IPS-15b (cell line): ENCODE data around the gene CELA2B.
"Not testable (repeated sequence)": the region's sequence is repeated elsewhere in the genome, so short reads cannot be mapped to it uniquely, and the experiment has no call there.

Source experiments
- H3K27me3 ChIP-seq: one replicate; pipeline ENCODE4 v1.6.1; 2013; ENCODE audit warnings: low read length; ENCODE audit not compliant: control insufficient read depth, insufficient read depth
- H3K36me3 ChIP-seq: one replicate; pipeline ENCODE4 v1.6.1; 2013; ENCODE audit warnings: low read length; ENCODE audit not compliant: control insufficient read depth, insufficient read depth
- H3K4me1 ChIP-seq: one replicate; pipeline ENCODE4 v1.6.1; 2013; ENCODE audit warnings: mild to moderate bottlenecking, low read length; ENCODE audit not compliant: control insufficient read depth, insufficient read depth
- H3K4me3 ChIP-seq: one replicate; pipeline ENCODE4 v1.5.1; 2013; ENCODE audit warnings: low read depth, low read length
- H3K9ac ChIP-seq: one replicate; pipeline ENCODE4 v1.6.1; 2013; ENCODE audit warnings: low read depth, mild to moderate bottlenecking, low read length
- H3K9me3 ChIP-seq: one replicate; pipeline ENCODE4 v1.6.1; 2013; ENCODE audit warnings: mild to moderate bottlenecking, low read length; ENCODE audit not compliant: control insufficient read depth, insufficient read depth

CELA2B gene

DNA sequence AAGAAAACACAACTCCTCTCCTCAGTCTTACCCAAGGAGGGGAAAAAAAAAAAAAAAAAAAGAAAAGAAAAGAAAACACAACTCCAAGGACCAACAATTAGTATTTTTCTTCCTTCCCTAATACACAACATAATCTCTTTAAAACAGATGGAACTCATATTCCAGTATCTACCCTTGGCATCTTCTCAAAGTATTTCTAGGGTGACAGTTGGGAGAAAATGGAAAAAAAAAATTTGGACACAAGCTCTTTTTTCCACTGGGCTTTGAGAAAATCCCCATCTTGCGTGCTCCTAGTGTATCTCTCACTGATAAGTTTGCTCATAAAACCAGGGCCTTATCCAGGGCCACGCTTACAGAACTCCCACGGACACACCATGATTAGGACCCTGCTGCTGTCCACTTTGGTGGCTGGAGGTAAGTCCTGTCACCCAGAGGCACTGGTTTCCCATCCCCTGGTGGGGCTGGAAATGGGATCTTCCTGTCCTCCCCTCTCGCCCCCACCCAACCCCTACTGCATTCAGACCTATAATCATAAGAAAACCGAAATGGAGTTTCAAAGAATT is at the start of gene CELA2B:
CELA2B (plus strand) TSS at position 353 of the 563 bp plus-strand sequence; CDS start at position 375, 22 bp downstream.
- Histone ChIP-seq H3K9ac (no peak within 1 kb of the TSS), H3K36me3 (no peaks in the 10 kb centered on the region)

DNA sequence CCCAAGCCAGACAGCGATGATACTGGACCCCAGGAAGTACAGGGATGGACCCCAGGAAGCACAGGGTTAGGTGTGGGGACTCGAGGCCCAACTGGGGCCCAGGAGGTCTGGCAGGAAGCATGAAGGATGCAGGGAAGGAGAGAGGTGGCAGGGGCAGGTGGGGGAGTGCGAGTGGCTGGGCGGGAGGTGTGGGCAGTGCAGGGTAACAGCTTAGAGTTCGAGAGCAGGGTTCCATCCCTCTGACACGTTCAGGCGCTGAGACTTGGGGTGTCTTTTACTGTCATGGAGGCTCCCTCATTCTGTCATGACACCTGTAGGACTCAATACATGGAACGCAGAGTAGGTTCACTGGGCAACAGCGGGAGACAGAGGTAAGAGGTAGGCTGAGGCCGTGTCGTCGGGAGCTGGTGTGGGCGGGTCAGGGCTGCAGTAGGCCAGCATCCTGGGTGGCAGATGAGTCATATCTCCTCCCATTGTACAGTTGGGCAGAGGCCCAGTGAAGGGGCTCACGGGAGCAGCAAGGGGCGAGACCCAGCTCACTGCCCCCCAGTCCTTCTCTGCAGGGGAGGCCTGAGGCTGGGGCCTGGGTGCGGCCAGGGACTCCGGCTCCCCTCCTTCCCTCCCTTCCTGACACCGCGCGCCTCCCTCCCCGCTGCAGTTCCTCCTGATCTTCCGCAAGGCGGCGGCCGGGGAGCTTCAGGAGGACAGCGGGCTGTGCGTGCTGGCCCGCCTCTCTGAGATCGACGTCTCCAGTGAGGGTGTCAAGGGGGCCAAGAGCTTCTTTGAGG is 49.2 kb upstream of the CELA2B start:
- Histone ChIP-seq H3K27me3 (no peaks in the 10 kb centered on the region), H3K9ac (no peak overlapping the region), H3K4me1 (no peaks in the 10 kb centered on the region), H3K36me3 (peaks cover 6% of the 10 kb centered on the region), H3K9me3 (no peaks in the 10 kb centered on the region), H3K4me3 (no peak overlapping the region)

More for the DNA sequence above, at the start of gene CELA2B:
- no peaks in the 10 kb centered on the region for H3K4me1 ChIP-seq
- no peak within 1 kb of the TSS for H3K4me3 ChIP-seq
- no peaks in the 10 kb centered on the region for H3K27me3 ChIP-seq
- H3K9me3 ChIP-seq, result no peaks in the 10 kb centered on the region

DNA sequence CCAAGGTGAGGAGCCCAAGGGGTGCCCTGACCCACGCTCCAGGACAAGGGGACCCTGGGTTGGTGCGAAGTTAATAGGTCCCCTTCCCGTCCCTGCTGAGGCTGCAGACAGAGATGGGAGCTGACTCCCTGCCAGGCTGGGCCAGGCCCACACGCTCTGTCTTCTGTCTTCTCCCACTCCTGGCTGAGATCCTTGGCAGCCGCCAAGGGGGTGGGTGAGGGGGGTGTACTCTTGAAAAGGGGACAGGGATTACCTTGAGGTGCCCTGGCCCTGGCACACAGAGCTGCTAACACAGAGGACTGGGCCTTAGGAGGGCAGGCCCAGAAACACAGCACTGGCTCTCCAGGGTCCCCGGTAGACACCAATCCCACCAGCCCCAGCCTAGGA is 48.6 kb upstream of the CELA2B start:
- H3K9me3 ChIP-seq, result no peaks in the 10 kb centered on the region
- H3K4me3 ChIP-seq, result no peak overlapping the region
- peaks cover 6% of the 10 kb centered on the region for H3K36me3 ChIP-seq
- H3K9ac ChIP-seq, result no peak overlapping the region
- H3K4me1 ChIP-seq, result no peaks in the 10 kb centered on the region
- no peaks in the 10 kb centered on the region for H3K27me3 ChIP-seq

DNA sequence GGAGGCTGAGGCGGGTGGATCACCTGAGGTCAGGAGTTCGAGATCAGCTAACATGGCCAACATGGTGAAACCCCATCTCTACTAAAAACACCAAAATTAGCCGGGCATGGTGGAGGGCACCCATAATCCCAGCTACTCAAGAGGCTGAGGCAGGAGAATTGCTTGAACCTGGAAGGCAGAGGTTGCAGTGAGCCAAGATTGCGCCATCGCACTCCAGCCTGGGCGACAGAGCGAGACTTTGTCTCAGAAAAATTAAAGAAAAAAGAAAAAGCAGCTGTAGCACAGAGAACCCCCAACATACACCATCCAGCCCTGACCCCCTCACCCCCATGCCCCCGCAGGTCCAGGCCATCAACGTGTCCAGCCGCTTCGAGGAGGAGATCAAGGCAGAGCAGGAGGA is 47.7 kb upstream of the CELA2B start:
- H3K4me1 ChIP-seq, result not testable (repeated sequence)

DNA sequence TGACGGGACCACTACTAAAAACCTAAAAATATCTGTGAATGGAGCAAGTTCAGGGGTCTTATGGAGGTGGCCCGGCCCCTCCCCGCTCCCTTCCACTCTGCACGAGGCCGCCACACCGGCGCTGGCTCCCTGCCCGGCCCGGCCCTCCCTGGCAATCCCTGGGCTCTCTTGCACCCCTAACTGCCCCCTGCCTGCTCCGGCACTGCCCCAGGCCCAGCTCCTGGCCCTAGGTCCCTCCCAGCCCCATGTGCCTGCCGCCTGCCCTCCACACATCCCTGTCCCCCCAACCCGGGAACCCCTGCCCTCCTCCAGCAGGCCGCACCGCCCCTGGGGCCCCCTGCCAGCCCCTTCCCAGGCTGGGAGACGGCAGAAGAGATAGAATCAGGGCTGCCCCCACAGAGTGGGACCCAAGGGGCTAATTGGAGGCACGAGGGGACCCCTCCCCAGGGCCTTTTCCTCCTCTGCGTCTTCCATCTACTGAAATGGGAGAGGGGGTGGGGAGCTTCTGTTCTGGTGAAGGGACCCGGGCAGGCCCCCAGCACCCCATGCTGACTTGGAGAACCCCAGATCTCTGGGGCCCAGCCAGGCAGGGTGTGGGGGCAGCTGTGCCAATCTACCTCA is 47.0 kb upstream of the CELA2B start:
- Histone ChIP-seq H3K9ac (no peak overlapping the region), H3K36me3 (peaks cover 6% of the 10 kb centered on the region), H3K4me1 (no peaks in the 10 kb centered on the region), H3K9me3 (no peaks in the 10 kb centered on the region), H3K4me3 (no peak overlapping the region), H3K27me3 (no peaks in the 10 kb centered on the region)

More for the DNA sequence above, 47.7 kb upstream of the CELA2B start:
- H3K36me3 ChIP-seq, H3K27me3 ChIP-seq, H3K9me3 ChIP-seq, H3K9ac ChIP-seq, H3K4me3 ChIP-seq: not testable (repeated sequence)

DNA sequence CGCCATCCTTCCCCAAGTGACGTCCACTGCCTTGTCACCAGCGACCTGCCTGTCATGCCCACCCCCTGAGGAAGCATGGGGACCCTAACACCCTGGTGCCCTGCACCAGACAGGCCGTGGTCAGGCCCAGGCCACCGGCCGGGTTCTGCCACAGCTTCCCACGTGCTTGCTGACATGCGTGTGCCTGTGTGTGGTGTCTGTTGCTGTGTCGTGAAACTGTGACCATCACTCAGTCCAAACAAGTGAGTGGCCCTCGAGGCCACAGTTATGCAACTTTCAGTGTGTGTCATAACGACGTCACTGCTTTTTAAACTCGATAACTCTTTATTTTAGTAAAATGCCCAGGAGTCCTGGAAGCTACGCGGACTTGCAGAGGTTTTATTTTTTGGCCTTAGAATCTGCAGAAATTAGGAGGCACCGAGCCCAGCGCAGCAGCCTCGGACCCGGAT is 46.2 kb upstream of the CELA2B start:
- Histone ChIP-seq H3K36me3 (peaks cover 6% of the 10 kb centered on the region), H3K4me1 (no peaks in the 10 kb centered on the region), H3K9ac (no peak overlapping the region), H3K4me3 (no peak overlapping the region), H3K9me3 (no peaks in the 10 kb centered on the region), H3K27me3 (no peaks in the 10 kb centered on the region)

DNA sequence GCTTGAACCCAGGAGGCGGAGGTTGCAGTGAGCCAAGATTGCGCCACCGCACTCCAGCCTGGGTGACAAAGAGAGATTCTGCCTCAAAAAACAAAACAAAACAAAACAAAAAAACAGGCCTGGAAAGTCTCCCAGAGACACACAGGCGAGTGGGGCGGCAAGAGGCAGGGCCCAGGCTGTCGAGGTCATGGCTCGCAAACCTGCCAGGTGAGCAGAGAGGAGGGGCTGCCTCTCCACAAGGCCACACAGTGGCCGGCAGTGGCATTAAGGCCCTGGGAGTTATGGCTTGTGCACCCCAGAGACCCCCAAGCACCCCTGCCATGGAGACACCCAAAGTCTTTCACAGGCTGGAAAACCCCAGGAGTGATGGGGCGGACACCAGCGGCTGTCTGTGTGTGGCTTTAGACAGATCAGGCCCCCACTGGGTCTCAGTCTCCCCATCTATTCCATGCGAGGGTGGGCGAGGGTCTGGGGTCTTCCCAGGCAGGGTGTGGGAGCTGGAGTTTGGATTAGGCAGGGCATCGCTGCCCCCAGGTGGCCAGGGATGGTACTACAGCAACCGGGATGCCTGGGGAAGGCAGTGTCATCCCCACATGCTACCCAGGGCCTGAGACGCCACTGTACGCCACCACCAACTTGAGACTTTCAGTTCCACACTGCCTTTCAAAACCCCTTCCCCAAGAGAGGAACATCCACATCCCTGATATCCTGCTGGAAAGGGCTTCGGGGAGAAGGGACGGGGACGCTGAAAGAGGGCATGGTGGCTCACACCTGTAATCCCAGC is 44.9 kb upstream of the CELA2B start:
- H3K27me3 ChIP-seq, result no peaks in the 10 kb centered on the region
- H3K9ac ChIP-seq, result no peak overlapping the region
- H3K4me1 ChIP-seq, result no peaks in the 10 kb centered on the region
- H3K4me3 ChIP-seq, result no peak overlapping the region
- H3K9me3 ChIP-seq, result no peaks in the 10 kb centered on the region
- H3K36me3 ChIP-seq, result peaks cover 6% of the 10 kb centered on the region

DNA sequence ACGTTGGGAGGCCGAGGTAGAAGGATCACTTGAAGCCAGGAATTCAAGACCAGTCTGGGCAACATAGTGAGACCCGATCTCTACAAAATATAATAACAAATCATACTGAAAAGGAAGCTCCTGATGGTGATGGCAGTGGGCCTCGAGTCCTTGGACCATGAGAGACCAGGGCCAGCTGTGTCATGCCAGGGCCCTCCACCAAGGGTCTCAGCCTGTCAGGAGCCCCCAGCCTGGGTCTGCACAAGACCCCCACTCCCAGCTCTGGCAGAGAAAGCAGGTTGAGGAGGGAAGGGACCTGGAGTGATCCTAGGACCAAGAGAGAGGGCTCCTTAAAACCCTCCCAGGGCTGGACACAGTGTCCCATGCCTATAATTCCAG is 44.3 kb upstream of the CELA2B start:
- H3K36me3 ChIP-seq, result peaks cover 6% of the 10 kb centered on the region
- H3K9ac ChIP-seq, result no peak overlapping the region
- no peak overlapping the region for H3K4me3 ChIP-seq
- no peaks in the 10 kb centered on the region for H3K9me3 ChIP-seq
- H3K4me1 ChIP-seq, result no peaks in the 10 kb centered on the region
- H3K27me3 ChIP-seq, result no peaks in the 10 kb centered on the region

DNA sequence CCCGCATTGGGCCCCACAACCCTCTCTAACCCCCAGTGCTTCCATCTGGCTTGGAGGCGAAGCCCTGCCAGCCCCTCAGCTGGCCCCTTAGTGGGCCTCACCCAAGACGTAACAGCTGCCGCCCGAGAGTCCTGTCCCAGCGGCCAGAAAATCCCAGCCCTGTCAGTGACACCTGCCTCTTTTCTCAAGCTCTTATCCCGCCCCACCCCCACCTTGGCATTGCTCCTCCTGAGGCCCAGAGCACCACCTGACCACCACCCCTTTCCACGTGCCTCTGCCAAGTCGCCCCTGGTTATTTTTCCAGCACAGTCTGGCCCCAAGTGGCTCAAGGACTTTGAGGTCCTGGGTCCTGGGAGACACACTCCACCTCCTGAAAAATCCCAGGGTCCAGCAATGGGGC is 43.6 kb upstream of the CELA2B start:
- no peaks in the 10 kb centered on the region for H3K4me1 ChIP-seq
- H3K9ac ChIP-seq, result no peak overlapping the region
- H3K36me3 ChIP-seq, result peaks cover 6% of the 10 kb centered on the region
- H3K4me3 ChIP-seq, result no peak overlapping the region
- no peaks in the 10 kb centered on the region for H3K9me3 ChIP-seq
- H3K27me3 ChIP-seq, result no peaks in the 10 kb centered on the region

DNA sequence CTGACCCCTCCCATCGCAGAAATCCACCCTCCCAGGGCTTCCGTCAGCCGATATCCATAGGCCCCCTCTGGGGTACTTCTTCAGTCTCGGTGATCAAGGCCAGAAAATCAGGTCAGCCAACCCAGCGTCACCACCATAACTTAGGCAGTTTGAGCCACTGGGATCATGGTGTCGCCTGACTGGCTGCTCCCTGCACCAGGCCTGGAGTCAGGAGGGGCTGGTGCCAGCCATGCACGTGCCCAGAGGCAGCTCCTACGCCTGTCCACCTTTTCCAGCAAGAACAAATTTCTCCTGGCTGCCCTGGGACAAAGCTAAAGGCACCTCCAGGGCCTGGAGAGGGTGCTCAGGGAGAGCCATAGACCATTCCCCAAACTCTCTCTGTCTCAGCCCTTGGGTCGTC is 42.4 kb upstream of the CELA2B start:
- peaks cover 6% of the 10 kb centered on the region for H3K36me3 ChIP-seq
- H3K9me3 ChIP-seq, result no peaks in the 10 kb centered on the region
- H3K4me3 ChIP-seq, result no peak overlapping the region
- H3K27me3 ChIP-seq, result no peaks in the 10 kb centered on the region
- no peak overlapping the region for H3K9ac ChIP-seq
- no peaks in the 10 kb centered on the region for H3K4me1 ChIP-seq

DNA sequence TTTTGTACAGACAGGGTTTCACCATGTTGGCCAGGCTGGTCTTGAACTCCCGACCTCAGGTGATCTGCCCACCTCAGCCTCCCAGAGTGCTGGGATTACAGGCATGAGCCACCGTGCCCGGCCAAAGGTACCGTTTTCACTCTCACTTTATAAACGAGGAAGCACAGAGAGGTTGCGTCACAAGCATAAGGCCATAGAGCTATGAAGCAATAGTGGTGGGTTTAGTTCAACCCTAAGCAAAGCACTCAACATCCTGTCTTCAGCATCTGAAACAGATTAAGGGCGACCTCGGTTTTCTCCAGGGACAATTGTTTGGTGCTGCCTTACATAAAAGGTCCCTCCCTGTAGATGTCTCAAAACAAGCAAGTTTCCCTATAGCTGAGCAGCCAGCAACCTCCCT is 41.2 kb upstream of the CELA2B start:
- H3K4me3 ChIP-seq, H3K36me3 ChIP-seq, H3K4me1 ChIP-seq, H3K27me3 ChIP-seq, H3K9ac ChIP-seq, H3K9me3 ChIP-seq: not testable (repeated sequence)
